GM21515 (cell line): Measurements from ENCODE around the gene LTK.
"Not testable (repeated sequence)": the region's sequence is repeated elsewhere in the genome, so short reads cannot be mapped to it uniquely, and the experiment has no call there.

Experiments used
- ATAC-seq: cut with Tn5 transposase; IDR thresholded peaks from one replicate; pipeline ENCODE4 v1.9.1; 2021; ENCODE audit not compliant: unreplicated experiment

Gene LTK

DNA sequence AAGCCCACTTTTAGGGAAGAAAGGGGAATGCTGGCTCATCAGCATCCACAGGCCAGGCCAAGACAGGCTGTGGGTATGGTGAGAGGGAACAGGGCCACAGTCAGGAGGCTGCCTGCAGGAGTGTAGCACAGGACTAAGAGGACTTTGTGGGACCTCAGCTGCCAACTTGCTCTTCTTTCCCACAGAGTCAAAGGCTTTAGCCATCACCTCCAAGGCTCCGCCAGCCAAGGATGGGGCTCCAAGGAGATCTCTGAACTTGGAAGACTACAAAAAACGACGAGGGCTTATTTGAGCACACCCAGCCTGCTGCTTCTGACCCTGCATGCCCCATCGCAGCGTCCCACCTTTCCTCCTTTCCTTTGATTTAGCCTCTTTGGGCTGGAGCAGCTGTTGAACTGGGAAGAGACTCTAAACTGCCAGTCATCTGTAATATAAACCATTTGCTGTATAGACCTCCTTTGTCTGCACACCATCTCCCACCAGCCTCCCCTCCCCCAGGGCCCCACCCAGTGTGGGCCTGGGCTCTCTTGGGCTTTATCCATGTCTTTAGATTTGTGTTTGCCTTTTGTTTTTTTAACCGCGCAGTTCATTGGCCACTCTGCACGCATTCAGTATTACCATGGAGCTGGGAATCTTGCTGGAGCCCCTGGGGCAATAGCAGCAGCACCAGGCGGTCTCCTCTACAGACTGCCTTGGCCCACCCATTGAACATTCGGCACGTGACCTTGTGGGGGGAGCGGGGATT lies 33.1 kb downstream of the LTK start:
- no peak for ATAC-seq

- ATAC-seq, result no peak
Measured at GRCh38 chr15:41476416-41477048, 37.1 kb downstream of the LTK start.

DNA sequence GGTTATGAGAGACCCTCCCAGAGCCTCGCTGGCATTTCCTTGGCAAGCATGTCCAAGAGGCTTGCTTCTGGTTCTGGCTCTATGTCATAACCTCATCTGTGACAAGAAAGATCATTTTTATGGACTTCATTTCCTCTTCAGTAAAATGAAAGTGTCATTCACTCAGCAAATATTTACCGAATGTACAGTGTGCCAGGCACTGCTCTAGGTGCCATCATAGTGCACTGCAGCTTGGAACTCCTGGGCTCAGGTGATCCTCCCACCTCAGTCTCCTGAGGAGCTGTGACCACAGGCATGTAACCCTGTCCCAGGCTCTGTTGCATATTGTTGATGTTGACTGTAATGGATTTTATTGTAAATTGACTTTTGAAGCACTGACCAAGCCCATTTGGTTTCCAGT lies 38.7 kb downstream of the LTK start:
- ATAC-seq, result no peak

DNA sequence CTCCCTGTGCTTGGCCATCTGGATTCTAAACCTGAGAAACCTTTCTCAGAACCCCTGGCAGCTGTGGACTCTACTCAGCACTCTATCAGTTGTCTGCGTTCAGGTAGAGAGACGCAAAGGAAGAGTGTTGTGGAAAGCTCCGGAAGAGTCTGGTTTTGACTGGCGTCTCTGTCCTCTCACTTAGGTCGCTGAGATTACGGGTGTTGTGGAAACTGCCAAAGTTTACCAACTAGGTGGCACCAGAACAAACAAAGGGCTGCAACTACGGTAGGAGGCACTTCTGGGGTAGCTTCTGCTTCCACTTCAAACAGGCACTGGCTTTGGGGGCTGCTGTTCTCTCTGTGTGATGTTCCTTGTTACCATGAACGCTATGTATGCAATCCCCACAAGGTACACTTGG lies 39.2 kb downstream of the LTK start:
- ATAC-seq, result no peak

DNA sequence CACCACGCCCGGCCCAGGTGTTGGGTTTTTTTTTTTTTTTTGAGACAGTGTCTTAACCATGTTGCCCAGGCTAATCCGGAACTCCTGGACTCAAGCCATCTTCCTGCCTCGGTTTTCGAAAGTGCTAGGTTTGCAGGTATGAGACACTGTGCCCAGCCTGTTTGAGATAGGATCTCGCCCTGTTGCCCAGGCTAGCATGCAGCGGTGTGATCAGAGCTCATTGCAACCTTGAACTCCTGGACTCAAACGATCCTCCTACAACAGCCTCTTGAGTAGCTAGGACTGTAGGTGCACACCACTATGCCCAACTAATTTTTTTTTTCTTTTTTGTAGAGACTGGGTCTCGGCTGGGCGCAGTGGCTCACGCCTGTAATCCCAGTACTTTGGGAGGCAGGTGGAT lies 40.2 kb downstream of the LTK start:
- no peak for ATAC-seq

GRCh38 chr15:41469644-41470043 lies 44.0 kb downstream of the LTK start:
- not testable (repeated sequence) for ATAC-seq

- ATAC-seq, result no peak
Measured at GRCh38 chr15:41466711-41467110, 46.9 kb downstream of the LTK start.

DNA sequence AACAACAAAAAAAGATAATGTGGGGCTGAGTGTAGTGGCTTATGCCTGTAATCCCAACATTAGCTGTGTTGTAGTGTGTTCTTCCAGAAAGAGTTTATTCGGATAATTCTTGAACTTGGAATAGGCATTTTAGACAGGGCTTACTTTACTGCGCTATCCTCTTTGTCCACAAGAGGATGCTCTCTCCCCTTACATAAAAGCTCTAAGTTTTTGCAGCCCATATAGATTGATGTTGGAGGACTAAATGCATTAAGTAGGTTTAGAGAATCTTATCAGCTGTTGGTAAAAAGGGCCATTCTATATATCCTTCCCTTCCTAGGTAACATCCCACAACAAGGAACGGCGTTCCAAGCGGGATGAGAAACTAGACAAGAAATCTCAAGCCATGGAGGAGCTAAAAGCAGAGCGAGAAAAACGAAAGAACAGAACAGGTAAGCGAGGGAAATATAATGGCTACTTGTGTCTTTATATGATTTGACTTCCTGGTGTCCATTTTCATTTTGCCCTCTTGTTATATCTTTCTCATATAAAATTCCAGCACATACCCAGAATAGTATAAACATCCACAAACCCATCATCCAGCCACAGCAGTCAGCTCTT lies 47.7 kb downstream of the LTK start:
- no peak for ATAC-seq

DNA sequence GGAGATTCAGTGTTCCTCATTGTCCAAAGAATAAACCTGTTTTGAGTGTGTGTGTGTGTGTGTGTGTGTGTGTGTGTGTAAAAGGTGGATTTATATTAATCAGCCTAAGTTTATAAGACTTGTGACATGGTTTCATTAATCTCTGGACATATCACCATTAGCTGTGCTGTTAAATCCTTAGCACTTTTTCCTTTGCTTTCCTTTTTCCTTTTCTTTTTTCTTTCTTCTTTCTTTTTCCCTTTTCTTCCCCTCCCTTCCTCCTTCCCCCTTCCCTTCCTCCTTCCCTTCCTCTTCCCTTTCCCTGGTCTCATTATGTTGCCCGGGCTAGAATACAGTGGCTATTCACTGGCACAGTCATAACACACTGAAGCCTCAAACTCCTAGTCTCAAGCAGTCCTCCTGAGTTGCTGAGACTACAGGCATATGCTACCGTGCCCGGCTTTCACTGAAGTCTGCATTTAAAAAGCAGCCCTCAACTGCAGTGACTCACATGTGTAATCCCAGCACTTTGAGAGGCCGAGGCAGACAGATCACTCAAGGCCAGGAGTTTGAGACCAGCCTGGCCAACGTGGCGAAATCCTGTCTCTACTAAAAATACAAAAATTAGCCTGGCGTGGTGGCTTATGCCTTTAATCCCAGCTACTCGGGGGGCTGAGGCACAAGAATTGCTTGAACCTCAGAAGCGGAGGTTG lies 48.6 kb downstream of the LTK start:
- no peak for ATAC-seq

- ATAC-seq, result no peak
Measured at GRCh38 chr15:41462084-41462795, 51.4 kb downstream of the LTK start.
